Neuronal stem cell (in vitro differentiated cells): ENCODE results near the gene C2CD4A.

Experiments used
- DNase-seq: peaks from one replicate; pipeline ENCODE4 v3.0.0-alpha.2; 2013; ENCODE audit warnings: low spot score
- H2AFZ ChIP-seq: one replicate; pipeline ENCODE4 v1.6.1; 2013; ENCODE audit warnings: mild to moderate bottlenecking, low read length, inconsistent platforms
- H2AK5ac ChIP-seq: 2 replicates; pipeline ENCODE4 v1.6.1; 2013; ENCODE audit warnings: low read depth, mild to moderate bottlenecking, inconsistent platforms, low read length, moderate library complexity, mixed read lengths
- H2BK120ac ChIP-seq: 2 replicates; pipeline ENCODE4 v1.6.1; 2013; ENCODE audit warnings: low read depth, mild to moderate bottlenecking, inconsistent platforms, low read length, moderate library complexity, mixed read lengths
- H2BK12ac ChIP-seq: one replicate; pipeline ENCODE4 v1.6.1; 2013; ENCODE audit warnings: low read length, inconsistent platforms
- H2BK15ac ChIP-seq: 2 replicates; pipeline ENCODE4 v1.6.1; 2013; ENCODE audit warnings: mild to moderate bottlenecking, low read length, inconsistent platforms, mixed read lengths
- H2BK5ac ChIP-seq: one replicate; pipeline ENCODE4 v1.6.1; 2013; ENCODE audit warnings: inconsistent platforms, mild to moderate bottlenecking, low read length, moderate library complexity
- H3K14ac ChIP-seq: one replicate; pipeline ENCODE4 v1.6.1; 2013; ENCODE audit warnings: low read length, inconsistent platforms
- H3K18ac ChIP-seq: 2 replicates; pipeline ENCODE4 v1.6.1; 2013; ENCODE audit warnings: low read length, inconsistent platforms
- H3K23ac ChIP-seq: 2 replicates; pipeline ENCODE4 v1.6.1; 2013; ENCODE audit warnings: low read depth, mild to moderate bottlenecking, mixed read lengths, low read length, inconsistent platforms; ENCODE audit not compliant: poor library complexity
- H3K27ac ChIP-seq: replicated peaks from 3 replicates; pipeline ENCODE4 v1.5.1; 2013; ENCODE audit warnings: low read length, inconsistent platforms
- H3K27me3 ChIP-seq, 3 experiments: 2 replicates each; pipeline ENCODE4 v1.6.1; 2013; ENCODE audit warnings: low read length in 3 of 3, mild to moderate bottlenecking in 2 of 3, inconsistent platforms in 1 of 3, low read depth in 1 of 3, mixed read lengths in 1 of 3, moderate library complexity in 1 of 3; ENCODE audit not compliant: control insufficient read depth in 3 of 3, insufficient read depth in 3 of 3
- H3K36me3 ChIP-seq, 2 donors: replicated peaks in 1 of 2; 2 replicates each; pipeline ENCODE4 v1.6.1; 2013; ENCODE audit warnings: low read length in 2 of 2; ENCODE audit not compliant: control insufficient read depth in 2 of 2, insufficient read depth in 2 of 2
- H3K4ac ChIP-seq: 2 replicates; pipeline ENCODE4 v1.6.1; 2013; ENCODE audit warnings: inconsistent platforms, mild to moderate bottlenecking, low read length, moderate library complexity
- H3K4me1 ChIP-seq, 2 donors: 1 replicate in 1 of 2; 2 replicates in 1 of 2; pipeline ENCODE4 v1.6.1; 2013; ENCODE audit warnings: low read length in 2 of 2, low read depth in 1 of 2; ENCODE audit not compliant: control insufficient read depth in 2 of 2, insufficient read depth in 1 of 2
- H3K4me2 ChIP-seq: one replicate; pipeline ENCODE4 v1.6.1; 2013; ENCODE audit warnings: mild to moderate bottlenecking, low read length, inconsistent platforms; ENCODE audit not compliant: insufficient read depth, poor library complexity, severe bottlenecking
- H3K4me3 ChIP-seq, 2 donors: 2 replicates each; pipeline ENCODE4 v1.5.1; 2013; ENCODE audit warnings: low read length in 2 of 2, mild to moderate bottlenecking in 2 of 2, inconsistent platforms in 1 of 2, moderate library complexity in 1 of 2
- H3K79me1 ChIP-seq: one replicate; pipeline ENCODE4 v1.6.1; 2013; ENCODE audit warnings: low read depth, mild to moderate bottlenecking, inconsistent platforms, low read length, moderate library complexity
- H3K9ac ChIP-seq: one replicate; pipeline ENCODE4 v1.6.1; 2013; ENCODE audit warnings: mild to moderate bottlenecking, low read depth, low read length, inconsistent platforms; ENCODE audit not compliant: poor library complexity
- H3K9me3 ChIP-seq, 2 donors: replicated peaks in 1 of 2; 2 replicates each; pipeline versions ENCODE3 to v1.6.1; 2013; ENCODE audit warnings: low read length in 2 of 2, mild to moderate bottlenecking in 2 of 2, inconsistent platforms in 1 of 2, low read depth in 1 of 2, mixed read lengths in 1 of 2, moderate library complexity in 1 of 2; ENCODE audit not compliant: control insufficient read depth in 2 of 2, insufficient read depth in 1 of 2
- H4K8ac ChIP-seq: one replicate; pipeline ENCODE4 v1.6.1; 2013; ENCODE audit warnings: low read depth, mild to moderate bottlenecking, inconsistent platforms, low read length, moderate library complexity
- H4K91ac ChIP-seq: one replicate; pipeline ENCODE4 v1.6.1; 2013; ENCODE audit warnings: low read length, low read depth, mild to moderate bottlenecking, inconsistent platforms; ENCODE audit not compliant: poor library complexity
- WGBS, 2 donors: extraction: QIAGEN DNeasy Blood & Tissue Kit; methylation state at CpG; one replicate each; pipeline ENCODE4 v1.1.7; 2013; ENCODE audit warnings: missing lambda C conversion rate in 2 of 2, mixed read lengths in 1 of 2; ENCODE audit not compliant: insufficient read length in 2 of 2, insufficient replicate concordance in 1 of 2; ENCODE audit errors: extremely low coverage in 2 of 2; 5-methylcytosine and 5-hydroxymethylcytosine counted together

C2CD4A gene

DNA sequence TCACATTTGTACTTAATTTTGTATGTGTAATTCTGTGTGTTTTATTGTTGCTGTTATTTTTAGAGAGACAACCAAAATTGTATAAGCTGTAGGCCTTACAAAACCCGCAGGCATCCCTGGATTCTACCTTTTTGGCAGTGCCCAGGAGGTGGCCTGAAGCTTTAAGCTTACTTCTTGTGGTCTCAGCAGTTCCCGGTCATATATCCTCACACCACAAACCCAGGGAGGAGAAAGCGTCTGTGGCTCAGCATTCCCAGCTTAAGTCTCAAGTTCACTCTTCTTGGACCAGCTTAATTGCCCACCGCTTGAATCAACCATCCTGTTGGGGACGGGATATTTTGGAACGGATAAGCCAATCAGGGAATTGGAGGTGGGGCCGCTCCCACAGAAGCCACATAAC is 36.7 kb downstream of the C2CD4A start:
- Histone ChIP-seq H3K4me3 (no peak overlapping the region), H2AFZ (no peak overlapping the region), H2BK5ac (no peak overlapping the region), H3K4me1 (no peaks in the 10 kb centered on the region), H3K18ac (no peak overlapping the region), H3K79me1 (no peaks in the 10 kb centered on the region), H2BK120ac (no peak overlapping the region), H3K4me2 (no peak overlapping the region), H3K36me3 (no peaks in the 10 kb centered on the region), H4K8ac (no peak overlapping the region), H3K27ac (no peak overlapping the region), H2BK15ac (no peak overlapping the region), H3K27me3 (no peaks in the 10 kb centered on the region), H2AK5ac (no peak overlapping the region), H3K9ac (no peak overlapping the region), H3K4ac (no peak overlapping the region), H3K9me3 (no peaks in the 10 kb centered on the region), H4K91ac (no peak overlapping the region), H3K23ac (no peak overlapping the region), H2BK12ac (no peak overlapping the region), H3K14ac (no peak overlapping the region)
- no CpG with 5 or more reads among the region's 7 CpGs for WGBS, 2 donors
- no peak for DNase-seq

DNA sequence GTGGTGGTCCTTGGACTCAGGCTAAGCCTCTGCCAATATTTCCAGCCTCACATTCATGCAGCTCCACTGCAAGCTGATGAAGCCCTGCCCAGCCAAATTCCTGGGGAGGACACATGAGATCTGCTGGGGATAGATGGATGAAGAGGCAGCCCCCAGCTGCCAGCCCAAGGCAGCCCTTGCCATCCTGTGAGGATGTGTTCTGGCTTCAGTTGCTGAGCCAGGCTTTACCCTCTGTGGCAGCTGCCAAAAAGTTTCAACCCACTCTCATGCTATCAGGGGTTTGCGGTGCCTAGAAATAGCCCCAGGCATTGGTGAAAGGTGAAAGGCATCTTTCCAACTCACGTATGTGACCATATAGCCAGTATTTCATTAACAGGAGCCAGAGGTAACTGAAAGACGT is 37.6 kb downstream of the C2CD4A start:
- no peak overlapping the region for H2AK5ac ChIP-seq
- H3K4me1 ChIP-seq: no peaks in the 10 kb centered on the region
- H2AFZ ChIP-seq: no peak overlapping the region
- no peak overlapping the region for H3K4me3 ChIP-seq
- H2BK120ac ChIP-seq: no peak overlapping the region
- no peak overlapping the region for H2BK5ac ChIP-seq
- no peak overlapping the region for H3K9ac ChIP-seq
- no peak overlapping the region for H4K8ac ChIP-seq
- no peak overlapping the region for H3K14ac ChIP-seq
- no peak overlapping the region for H2BK12ac ChIP-seq
- no peak overlapping the region for H3K27ac ChIP-seq
- no peak overlapping the region for H2BK15ac ChIP-seq
- H3K4ac ChIP-seq: no peak overlapping the region
- no CpG with 5 or more reads among the region's 3 CpGs for WGBS, 2 donors
- no peaks in the 10 kb centered on the region for H3K36me3 ChIP-seq
- H3K4me2 ChIP-seq: no peak overlapping the region
- no peak overlapping the region for H4K91ac ChIP-seq
- no peak overlapping the region for H3K18ac ChIP-seq
- no peaks in the 10 kb centered on the region for H3K9me3 ChIP-seq
- no peaks in the 10 kb centered on the region for H3K27me3 ChIP-seq
- no peak overlapping the region for H3K23ac ChIP-seq
- no peaks in the 10 kb centered on the region for H3K79me1 ChIP-seq
- DNase-seq: no peak

DNA sequence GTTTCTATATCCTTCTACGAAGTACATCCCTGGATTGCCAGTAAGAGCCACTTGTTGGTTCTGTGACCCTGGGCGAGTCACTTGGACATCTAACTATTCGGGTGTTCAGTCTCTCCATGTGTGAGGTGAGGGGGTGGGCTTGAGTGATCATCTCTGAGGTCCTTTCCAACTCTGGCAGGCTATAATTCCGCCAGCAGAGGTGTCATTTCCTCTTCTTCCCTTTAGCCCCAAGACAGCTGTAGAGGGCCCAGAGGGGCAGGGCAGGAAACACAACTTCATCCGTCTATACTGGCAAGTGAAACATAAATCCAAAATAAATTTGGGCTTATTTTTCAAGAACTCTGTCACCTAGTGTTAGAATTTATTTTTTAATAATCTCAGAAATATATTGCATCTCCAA is 38.1 kb downstream of the C2CD4A start:
- Histone ChIP-seq H3K4me1 (no peaks in the 10 kb centered on the region), H2BK12ac (no peak overlapping the region), H2AFZ (no peak overlapping the region), H3K27ac (no peak overlapping the region), H3K14ac (no peak overlapping the region), H2BK120ac (no peak overlapping the region), H3K4me3 (no peak overlapping the region), H3K9me3 (no peaks in the 10 kb centered on the region), H4K8ac (no peak overlapping the region), H3K9ac (no peak overlapping the region), H2AK5ac (no peak overlapping the region), H3K18ac (no peak overlapping the region), H3K79me1 (no peaks in the 10 kb centered on the region), H3K4me2 (no peak overlapping the region), H3K4ac (no peak overlapping the region), H3K23ac (no peak overlapping the region), H2BK5ac (no peak overlapping the region), H3K36me3 (no peaks in the 10 kb centered on the region), H3K27me3 (no peaks in the 10 kb centered on the region), H4K91ac (no peak overlapping the region), H2BK15ac (no peak overlapping the region)
- no peak for DNase-seq
- WGBS, 2 donors: no CpG with 5 or more reads among the region's 5 CpGs

DNA sequence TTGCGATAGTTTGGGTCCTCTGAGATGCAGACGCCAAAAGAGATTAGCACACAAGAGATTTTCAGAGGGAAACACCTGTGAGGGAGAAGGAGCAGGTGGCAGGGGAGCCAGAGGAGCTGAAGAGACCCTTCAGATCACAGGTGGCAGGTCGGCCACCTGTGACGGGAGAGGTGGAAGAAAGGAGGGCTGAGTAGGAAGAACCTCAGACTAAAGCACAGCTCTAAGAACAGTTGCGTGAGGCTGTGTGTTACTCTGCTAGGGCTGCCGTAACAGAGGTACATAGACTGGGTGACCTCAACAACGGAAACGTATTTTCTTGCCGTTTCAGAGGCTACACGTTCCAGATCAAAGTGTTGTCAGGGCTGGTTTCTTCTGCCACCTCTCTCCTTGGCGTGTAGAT is 38.5 kb downstream of the C2CD4A start:
- H3K79me1 ChIP-seq: no peaks in the 10 kb centered on the region
- no peak overlapping the region for H4K91ac ChIP-seq
- H3K23ac ChIP-seq: no peak overlapping the region
- no peak overlapping the region for H2AFZ ChIP-seq
- no peak overlapping the region for H3K27ac ChIP-seq
- no peak overlapping the region for H3K14ac ChIP-seq
- no peaks in the 10 kb centered on the region for H3K36me3 ChIP-seq
- no peak for DNase-seq
- no CpG with 5 or more reads among the region's 11 CpGs for WGBS, 2 donors
- no peak overlapping the region for H3K4ac ChIP-seq
- H3K27me3 ChIP-seq: no peaks in the 10 kb centered on the region
- peak overlapping the region in 1 of 2 donors; percentile 35 for H3K4me3 ChIP-seq
- no peak overlapping the region for H2BK5ac ChIP-seq
- no peak overlapping the region for H3K4me2 ChIP-seq
- no peak overlapping the region for H2AK5ac ChIP-seq
- H2BK15ac ChIP-seq: no peak overlapping the region
- no peaks in the 10 kb centered on the region for H3K4me1 ChIP-seq
- H3K9me3 ChIP-seq: no peaks in the 10 kb centered on the region
- H3K18ac ChIP-seq: no peak overlapping the region
- no peak overlapping the region for H2BK120ac ChIP-seq
- no peak overlapping the region for H4K8ac ChIP-seq
- no peak overlapping the region for H3K9ac ChIP-seq
- no peak overlapping the region for H2BK12ac ChIP-seq
